Aorta (tissue), 5 donors: ENCODE data around the gene SAMD9. TPM values are rescaled to one million over a fixed set of nuclear protein-coding genes. Genes with fewer than 3 reads are reported as not detected.

Experiments
- ATAC-seq: fragments of 200-7000 bp; cut with Tn5 transposase; one replicate; pipeline ENCODE4 v1.9.1; 2022; ENCODE audit warnings: moderate library complexity; ENCODE audit not compliant: low FRiP score
- DNase-seq, 2 donors: peaks; one replicate each; pipeline ENCODE4 v3.0.0-alpha.2; 2020
- H3K27ac ChIP-seq, 2 donors: one replicate each; pipeline ENCODE4 v1.5.1; 2013; ENCODE audit warnings: low read length in 2 of 2, mild to moderate bottlenecking in 2 of 2, moderate library complexity in 2 of 2, control low read depth in 1 of 2, inconsistent platforms in 1 of 2, low read depth in 1 of 2
- H3K27me3 ChIP-seq, 2 donors: one replicate each; pipeline ENCODE4 v1.6.1; 2013; ENCODE audit warnings: control low read depth in 1 of 2, low read length in 1 of 2, mild to moderate bottlenecking in 1 of 2, moderate library complexity in 1 of 2; ENCODE audit not compliant: insufficient read depth in 2 of 2, control insufficient read depth in 1 of 2
- H3K36me3 ChIP-seq, 2 donors: one replicate each; pipeline ENCODE4 v1.6.1; 2013; ENCODE audit warnings: control low read depth in 1 of 2, low read length in 1 of 2, mild to moderate bottlenecking in 1 of 2; ENCODE audit not compliant: insufficient read depth in 2 of 2, control insufficient read depth in 1 of 2
- H3K4me1 ChIP-seq, 2 donors: one replicate each; pipeline ENCODE4 v1.6.1; 2013; ENCODE audit warnings: low read length in 2 of 2, control low read depth in 1 of 2, mild to moderate bottlenecking in 1 of 2, moderate library complexity in 1 of 2; ENCODE audit not compliant: insufficient read depth in 2 of 2, control insufficient read depth in 1 of 2
- H3K4me3 ChIP-seq, 2 donors: one replicate each; pipeline ENCODE4 v1.5.1; 2013; ENCODE audit warnings: low read length in 2 of 2, control low read depth in 1 of 2, mild to moderate bottlenecking in 1 of 2
- H3K9me3 ChIP-seq: one replicate; pipeline ENCODE4 v1.6.1; 2013; ENCODE audit warnings: mild to moderate bottlenecking, low read length; ENCODE audit not compliant: control insufficient read depth
- WGBS, 2 donors: extraction: QIAGEN DNeasy Blood & Tissue Kit; methylation state at CpG; one replicate each; pipeline ENCODE4 v1.1.7; 2013; 5-methylcytosine and 5-hydroxymethylcytosine counted together
- intact Hi-C, 2 donors: fragments of 100-400 bp; cut with DNase I; formaldehyde crosslinking; loops; one replicate each; pipeline versions ENCODE4 v1.14.2 to v1.15.0; 2022
- polyA plus RNA-seq, 2 donors: library from polyadenylated mRNA; stranded (reverse); fragments of 200-250 nt; gene quantifications; one replicate each; pipeline ENCODE4 v1.2.3, GENCODE V29; 2013
- total RNA-seq, 2 donors: library from RNA; stranded (reverse); fragmentation: NEBNext Ultra II Directional; extraction: Animal tissue kit (Norgen Biotek cat#: 25700); gene quantifications; one replicate each; pipeline ENCODE4 v1.2.1, GENCODE V29; 2021
- donor health status: healthy with polysubstance abuse.
- donor health status: Bipolar disorder and iron deficiency.
- donor health status: DM: no; HTN: no; CAD: no.
- donor health status: DM: no; HTN: no; CAD: no.
- donor health status: DM: yes; HTN: yes; CAD: no.

SAMD9 gene
- total and polyA plus RNA-seq, 4 donors = 3.5 to 13.7 (median 6.7) TPM

- H3K9me3 ChIP-seq = no peaks in the 10 kb centered on the region
- no peaks in the 10 kb centered on the region for H3K4me1 ChIP-seq
- ATAC-seq (no peak), DNase-seq (no peak)
- intact Hi-C loops = loop anchor here (5.0 kb wide), 2 partner anchors 218 to 433 kb away; partner anchors contain the start of gene CDK6 (in 1 of the 2)
- H3K27ac ChIP-seq = no peak overlapping the region
- no peaks in the 10 kb centered on the region for H3K27me3 ChIP-seq
- 68 to 72% methylated on average over 3 of the region's 3 CpGs for WGBS, 2 donors
- H3K4me3 ChIP-seq = no peak overlapping the region
- no peaks in the 10 kb centered on the region for H3K36me3 ChIP-seq
These were observed 62.8 kb downstream of the SAMD9 start for GRCh38 chr7:93054975-93055374.

DNA sequence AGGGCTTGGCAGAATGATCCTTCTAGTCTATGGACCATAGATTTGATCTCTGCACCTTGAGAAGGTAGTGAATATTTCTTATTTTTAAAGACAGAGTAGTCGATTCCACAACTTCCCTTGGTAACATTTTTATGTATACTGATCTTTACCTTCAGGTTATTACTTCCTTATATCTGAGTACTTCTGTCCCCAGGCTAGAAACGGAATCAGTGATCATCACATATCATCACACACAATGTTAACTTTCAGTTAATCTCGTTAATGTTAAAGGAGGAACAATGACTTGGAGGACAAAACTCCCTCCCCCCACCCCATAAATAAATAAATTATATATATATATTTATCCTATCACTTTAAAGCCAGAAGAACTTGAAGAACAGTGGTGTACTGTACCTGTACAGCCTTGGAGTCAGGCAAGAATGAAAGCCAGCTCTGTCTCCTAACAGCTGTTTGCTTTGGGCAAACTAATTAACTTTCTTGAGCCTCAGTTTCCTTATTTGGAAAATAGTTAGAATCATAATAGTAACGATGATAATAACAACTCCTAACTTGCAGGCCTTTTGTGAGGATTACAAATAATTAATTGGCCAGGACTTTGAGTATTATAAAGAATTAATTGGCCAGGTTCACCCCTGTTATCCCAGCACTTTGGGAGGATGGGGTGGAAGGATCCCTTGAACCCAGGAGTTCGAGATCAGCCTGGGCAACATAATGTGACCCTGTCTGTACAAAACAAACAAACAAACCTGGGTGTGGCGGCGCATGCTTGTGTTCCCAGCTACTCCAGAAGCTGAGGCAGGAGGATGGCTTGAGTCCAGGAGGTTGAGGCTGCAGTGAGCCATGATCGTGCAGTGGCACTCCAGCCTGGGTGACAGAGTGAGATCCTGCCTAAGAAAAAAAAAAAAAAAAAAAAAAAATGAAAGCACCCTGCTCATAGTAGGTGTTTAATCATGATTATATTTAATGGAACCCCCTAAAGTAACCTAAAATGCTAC lies 63.5 kb downstream of the SAMD9 start:
- WGBS, 2 donors = 78 to 81% methylated on average over 8 of the region's 8 CpGs

GRCh38 chr7:93053209-93053948 lies 64.4 kb downstream of the SAMD9 start:
- ATAC-seq = no peak
- intact Hi-C loops = no loop called here
- H3K27ac ChIP-seq = no peak overlapping the region
- no peaks in the 10 kb centered on the region for H3K4me1 ChIP-seq
- no peak for DNase-seq
- WGBS, 2 donors = 66 to 73% methylated on average over 5 of the region's 5 CpGs
- H3K36me3 ChIP-seq = no peaks in the 10 kb centered on the region
- H3K27me3 ChIP-seq = no peaks in the 10 kb centered on the region
- no peak overlapping the region for H3K4me3 ChIP-seq
- H3K9me3 ChIP-seq = no peaks in the 10 kb centered on the region

More for the DNA sequence above, 63.5 kb downstream of the SAMD9 start:
- Histone ChIP-seq H3K36me3 (no peaks in the 10 kb centered on the region), H3K4me3 (no peak overlapping the region), H3K27ac (no peak overlapping the region), H3K27me3 (no peaks in the 10 kb centered on the region), H3K9me3 (no peaks in the 10 kb centered on the region), H3K4me1 (no peaks in the 10 kb centered on the region)
- no peak for ATAC-seq
- intact Hi-C loops = no loop called here
- no peak for DNase-seq

GRCh38 chr7:93051660-93052059 lies 66.1 kb downstream of the SAMD9 start:
- H3K4me3 ChIP-seq = no peak overlapping the region
- H3K36me3 ChIP-seq = no peaks in the 10 kb centered on the region
- H3K9me3 ChIP-seq = no peaks in the 10 kb centered on the region
- H3K4me1 ChIP-seq = no peaks in the 10 kb centered on the region
- no peak for DNase-seq
- ATAC-seq = no peak
- H3K27ac ChIP-seq = no peak overlapping the region
- WGBS, 2 donors = 81% methylated on average over 6 of the region's 6 CpGs
- intact Hi-C loops = no loop called here
- H3K27me3 ChIP-seq = no peaks in the 10 kb centered on the region

Other genes starting within 250 kb of the SAMD9 start
- 10 to 100 TPM; 10.8 to 23.1 TPM for gene SAMD9L, start 30.4 kb upstream of the SAMD9 start, total RNA-seq
- 1 to 10 TPM; 4.4 to 8.8 TPM for gene SAMD9L, start 30.4 kb upstream of the SAMD9 start, polyA plus RNA-seq
- not detected for gene HEPACAM2, start 108.5 kb upstream of the SAMD9 start, total RNA-seq
- gene HEPACAM2, start 108.5 kb upstream of the SAMD9 start, polyA plus RNA-seq = 1 to 10 TPM in 1 of 2 donors, under 1 TPM in 1; 0.28 to 2.9 TPM
- gene VPS50, start 114.4 kb upstream of the SAMD9 start, total RNA-seq = 10 to 100 TPM; 17.7 to 28.9 TPM
- gene VPS50, start 114.4 kb upstream of the SAMD9 start, polyA plus RNA-seq = 10 to 100 TPM in 1 of 2 donors, 1 to 10 TPM in 1; 7.9 to 10.0 TPM